Raji (cell line): ENCODE results near the gene RND3.

Source experiments
- POLR2A ChIP-seq: IDR thresholded peaks from 2 replicates; pipeline ENCODE4 v1.6.1; 2011; ENCODE audit warnings: low read depth, low read length, control low read depth; ENCODE audit not compliant: insufficient read depth

The RND3 gene

DNA sequence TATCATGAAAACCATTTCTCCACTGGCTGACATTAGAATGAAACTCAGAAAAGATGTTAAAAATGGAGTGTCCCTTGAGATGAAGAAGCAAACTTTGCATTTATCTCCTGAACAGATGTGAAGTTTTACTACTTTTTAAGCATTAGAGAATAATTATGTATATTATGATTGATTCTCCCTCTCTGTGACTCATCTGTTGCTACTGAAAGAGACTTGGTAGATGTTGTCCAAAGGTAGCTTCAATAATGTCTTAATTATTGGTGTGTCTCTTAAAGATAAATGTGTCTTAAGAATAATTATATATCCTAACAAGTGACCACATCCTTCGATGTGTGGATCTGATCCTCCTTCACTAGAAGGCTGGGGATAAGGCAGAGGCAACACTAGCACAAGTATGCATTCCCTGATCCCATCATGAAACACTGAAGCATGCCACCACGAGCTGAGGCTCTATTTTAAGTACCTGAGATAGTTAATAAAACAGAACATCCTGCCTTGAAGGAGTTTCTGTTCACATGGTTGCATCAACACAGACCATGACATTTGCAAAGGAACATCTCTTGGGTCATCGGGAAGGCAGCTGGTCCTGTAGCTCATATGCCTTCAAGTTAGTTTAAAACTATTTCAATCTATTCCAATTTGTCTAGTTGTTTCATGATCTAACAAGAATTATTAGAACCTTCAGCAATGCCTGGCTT is 15.5 kb downstream of the RND3 start:
- no peak for TF ChIP-seq POLR2A

DNA sequence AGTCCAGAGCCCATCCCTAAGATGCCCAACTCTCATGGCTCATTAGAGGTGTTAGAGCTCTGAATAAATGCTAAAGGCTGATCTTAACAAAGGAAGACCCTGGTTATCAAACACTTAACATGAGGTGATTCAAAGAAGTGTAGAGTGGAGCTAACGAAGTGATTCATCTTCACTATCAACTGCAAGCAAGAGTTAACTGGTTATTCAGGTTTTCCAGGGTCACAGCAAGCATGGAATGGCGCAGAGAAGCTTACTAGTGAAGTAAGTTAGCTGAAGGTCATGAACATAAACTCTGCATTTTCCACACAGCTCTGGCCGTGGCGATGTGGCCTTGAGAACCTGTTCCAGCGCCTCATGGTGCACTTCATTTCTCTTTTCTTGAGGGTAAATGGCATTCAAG is 17.0 kb downstream of the RND3 start:
- no peak for TF ChIP-seq POLR2A

DNA sequence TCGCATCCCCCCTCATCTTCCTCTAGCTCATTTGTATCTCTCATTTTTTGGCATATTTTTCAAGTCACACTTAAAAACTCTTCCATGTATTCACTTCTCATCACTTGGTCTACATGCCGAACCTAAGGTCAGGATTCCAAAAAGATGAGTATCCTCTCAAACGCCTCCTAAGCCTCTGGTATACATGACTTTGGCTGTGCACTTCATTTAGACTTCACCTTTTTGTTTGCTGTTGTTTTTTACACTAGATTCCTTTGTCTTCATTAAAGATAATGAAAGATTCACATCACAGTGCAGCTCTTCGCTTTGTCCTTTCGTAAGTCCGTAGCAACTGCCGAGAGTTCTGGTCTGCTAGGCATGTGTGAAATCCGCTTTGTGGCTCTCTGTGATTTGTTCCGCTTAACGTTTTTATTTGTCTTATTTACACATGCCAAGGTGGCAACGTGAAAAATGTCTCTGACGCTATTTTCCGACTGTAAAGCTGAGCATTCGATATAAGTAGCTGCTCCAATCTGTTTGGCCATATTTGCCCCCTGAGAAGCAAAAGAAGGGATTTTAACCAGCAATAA is 17.7 kb downstream of the RND3 start:
- no peak for TF ChIP-seq POLR2A

DNA sequence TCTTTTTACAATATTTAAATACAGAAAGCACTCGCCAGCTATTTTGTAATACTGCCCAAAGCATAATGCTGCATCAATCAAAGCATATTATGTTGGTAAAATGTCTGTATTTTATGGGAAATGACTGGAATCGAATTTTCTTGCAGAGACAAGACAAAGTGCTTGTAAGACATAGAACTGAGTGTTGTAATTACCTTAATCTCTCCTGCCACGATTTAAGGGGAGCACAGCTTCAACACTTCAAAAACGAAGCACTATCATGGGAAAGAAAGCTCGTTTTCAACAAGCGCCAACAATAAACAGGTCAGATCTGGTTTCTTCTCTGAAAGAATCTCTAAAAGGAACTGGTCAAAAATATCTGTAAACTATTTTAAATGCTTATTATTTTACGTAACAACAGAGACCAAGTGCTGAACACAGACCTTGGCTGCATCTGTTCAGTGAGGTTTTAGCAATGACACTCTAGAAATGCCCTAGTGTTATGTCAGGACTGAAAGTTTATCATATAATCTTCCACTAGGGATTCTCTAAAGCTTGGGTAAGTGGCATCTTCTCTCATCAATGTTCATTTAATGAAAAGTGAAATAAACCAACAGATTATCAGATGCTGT is 19.0 kb downstream of the RND3 start:
- TF ChIP-seq POLR2A, result no peak

DNA sequence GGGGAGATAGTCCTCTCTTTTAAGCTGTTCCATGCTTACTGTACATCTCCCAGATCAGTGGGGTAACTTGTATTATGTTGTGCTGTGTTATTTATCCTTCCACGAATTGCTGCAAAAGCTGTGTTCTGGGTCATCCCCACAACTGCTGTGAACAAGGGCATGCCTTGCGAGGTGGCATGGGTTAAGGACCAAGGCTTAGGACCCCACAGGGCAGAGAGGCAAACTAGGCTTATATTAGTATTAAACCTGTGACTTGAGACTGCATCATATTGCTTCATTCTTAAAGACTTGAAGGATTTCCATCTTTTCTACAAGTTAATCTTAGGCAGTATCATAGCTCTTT is 19.9 kb downstream of the RND3 start:
- no peak for TF ChIP-seq POLR2A

DNA sequence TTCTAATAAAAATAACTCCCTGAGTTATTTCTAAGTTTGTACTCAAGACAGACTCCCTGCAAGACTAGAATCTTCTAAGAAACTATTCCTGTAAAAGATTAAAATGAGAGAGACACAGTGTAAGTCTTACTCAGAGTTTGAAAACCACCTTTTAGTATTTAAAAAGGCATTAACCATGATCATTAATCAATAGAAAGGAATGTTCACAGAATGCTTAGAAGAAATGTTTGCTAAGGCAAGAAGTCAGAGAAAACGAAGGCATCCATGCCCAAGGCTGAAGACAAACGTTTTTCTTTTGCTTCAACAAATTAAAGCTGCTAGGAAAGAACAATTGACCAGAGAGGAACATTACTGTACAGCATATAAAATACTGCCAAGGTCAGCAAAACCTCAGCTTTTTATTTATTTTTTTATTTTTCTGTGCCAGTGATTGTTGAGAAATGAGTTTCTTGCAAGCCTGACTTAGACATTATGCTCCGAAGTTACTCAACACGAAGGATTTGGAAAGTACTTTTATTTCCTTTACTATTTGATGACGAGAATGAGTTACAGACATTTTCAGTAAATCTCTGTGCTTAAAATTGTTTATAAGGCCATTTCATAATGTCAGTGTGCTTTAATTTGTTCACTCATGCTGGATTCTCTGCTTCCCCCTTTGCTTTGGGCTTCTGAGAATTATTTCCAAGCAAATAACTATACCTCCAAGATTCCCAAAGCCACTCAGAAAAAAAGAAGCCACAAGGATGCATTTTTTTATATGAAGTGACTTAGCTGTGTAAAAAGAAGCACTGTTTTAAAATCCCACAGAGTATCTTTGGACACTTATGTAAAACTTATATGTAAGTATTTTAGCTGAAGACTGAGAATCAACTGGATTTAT is 20.5 kb downstream of the RND3 start:
- no peak for TF ChIP-seq POLR2A

DNA sequence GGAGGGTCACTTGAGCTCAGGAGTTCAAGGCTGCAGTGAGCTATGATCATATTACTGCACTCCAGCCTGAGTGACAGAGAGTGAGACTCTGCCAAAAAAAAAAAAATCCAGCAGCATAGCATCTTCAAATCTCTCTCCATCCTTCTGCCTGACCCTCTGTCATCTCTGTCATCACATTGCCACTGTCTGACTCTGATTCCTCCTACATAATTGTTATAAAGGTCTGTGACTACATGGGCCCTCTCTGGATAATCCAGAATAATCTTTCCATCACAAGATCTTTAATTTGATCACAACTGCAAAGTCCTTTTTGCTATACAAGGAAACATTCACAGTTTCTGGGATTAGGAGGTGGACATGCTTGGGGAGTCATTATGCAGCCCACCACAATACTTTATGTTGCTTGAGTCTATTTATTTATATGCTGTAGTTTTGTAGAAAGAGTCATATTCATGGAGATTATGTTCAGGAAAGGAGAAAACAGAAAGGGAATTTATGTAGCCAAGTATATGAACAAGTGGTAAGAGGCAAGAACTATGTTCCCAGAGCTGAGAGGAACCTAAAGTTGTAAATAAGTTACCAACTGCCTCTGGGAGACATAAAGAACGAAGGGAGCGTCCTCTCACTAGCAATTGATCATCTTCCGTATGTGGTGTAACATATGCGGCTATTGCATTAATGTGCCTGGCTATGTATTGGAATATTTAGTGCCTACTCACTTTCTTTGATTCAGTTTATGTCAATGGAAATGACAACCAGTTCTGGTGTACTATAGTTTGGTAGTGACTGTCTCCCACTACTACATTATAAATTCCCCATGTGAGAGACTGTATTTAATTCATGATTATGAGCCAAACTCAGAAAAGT is 21.5 kb downstream of the RND3 start:
- no peak for TF ChIP-seq POLR2A

DNA sequence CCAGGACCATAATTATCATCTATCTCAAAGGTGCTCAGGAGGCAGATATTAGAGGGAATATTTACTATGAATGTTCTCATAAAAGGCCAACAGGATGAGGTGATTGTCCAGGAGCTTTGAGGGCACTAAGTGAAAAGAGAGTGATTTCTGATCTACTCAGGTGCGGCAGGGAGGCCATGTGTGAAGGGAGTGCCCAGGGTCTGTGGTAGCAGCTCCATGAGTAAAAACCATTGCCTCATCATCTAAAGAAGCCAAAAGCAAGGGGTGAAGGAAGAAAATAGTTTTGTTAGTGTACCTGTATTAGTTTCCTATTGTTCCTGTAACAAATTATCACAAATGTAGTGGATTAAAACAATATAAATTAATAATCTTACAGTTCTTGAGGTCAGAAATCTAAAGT is 22.5 kb downstream of the RND3 start:
- no peak for TF ChIP-seq POLR2A

DNA sequence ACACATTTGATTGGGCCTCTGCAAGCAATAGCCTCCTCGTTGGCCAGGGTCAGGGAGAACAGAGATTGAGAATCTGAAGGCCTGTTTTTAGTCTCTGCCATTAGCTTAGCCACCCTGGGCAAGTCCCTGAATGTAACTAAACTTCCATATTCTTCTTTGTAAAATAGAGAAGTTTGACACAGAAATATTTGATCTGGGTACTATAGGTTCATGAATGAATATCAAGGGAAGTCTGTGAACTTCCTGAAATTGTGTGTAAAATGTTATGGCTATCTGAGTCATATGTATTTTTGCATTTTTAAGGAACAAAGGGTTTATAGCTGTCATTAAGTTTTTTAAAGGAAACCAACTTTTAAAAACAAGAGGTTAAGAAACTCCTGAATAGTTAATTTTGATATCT is 23.2 kb downstream of the RND3 start:
- no peak for TF ChIP-seq POLR2A

DNA sequence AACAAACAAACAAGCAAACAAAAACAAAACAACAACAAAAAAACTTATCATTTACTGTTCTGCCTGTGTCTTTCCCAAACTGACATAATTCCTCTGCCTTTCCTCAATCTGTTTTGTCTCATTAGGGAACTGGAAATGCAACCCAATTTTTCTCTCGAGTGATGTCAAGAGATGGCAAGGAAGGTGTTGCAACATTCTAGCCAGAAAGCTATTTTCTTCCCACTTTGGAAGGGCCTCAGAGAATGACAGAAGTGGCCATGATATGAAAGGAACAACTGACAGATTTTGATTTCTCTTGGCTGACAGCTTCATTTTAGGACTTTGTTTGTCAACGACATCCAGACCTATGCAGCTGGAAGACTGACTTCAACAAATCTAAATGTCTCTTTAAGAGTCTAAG is 24.7 kb downstream of the RND3 start:
- no peak for TF ChIP-seq POLR2A

DNA sequence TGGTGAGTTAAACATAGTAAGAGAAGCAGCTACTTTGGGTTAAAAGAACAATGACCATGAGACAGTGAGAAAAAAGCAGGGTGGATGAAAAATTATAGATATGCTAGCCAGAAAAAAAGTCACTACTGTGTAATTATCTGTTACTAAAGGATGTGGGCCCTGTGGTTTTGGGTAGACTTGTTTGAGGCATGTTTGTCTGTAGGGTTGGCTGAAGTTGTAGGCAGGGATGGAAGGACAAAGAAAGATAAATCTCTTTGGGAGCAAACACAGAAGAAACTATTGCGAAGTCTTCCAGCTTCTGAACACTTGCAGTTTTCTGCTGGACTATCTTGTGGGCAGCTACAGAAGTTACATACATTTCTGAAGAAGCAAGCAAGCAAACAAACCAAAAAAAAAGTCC is 28.2 kb downstream of the RND3 start:
- no peak for TF ChIP-seq POLR2A

DNA sequence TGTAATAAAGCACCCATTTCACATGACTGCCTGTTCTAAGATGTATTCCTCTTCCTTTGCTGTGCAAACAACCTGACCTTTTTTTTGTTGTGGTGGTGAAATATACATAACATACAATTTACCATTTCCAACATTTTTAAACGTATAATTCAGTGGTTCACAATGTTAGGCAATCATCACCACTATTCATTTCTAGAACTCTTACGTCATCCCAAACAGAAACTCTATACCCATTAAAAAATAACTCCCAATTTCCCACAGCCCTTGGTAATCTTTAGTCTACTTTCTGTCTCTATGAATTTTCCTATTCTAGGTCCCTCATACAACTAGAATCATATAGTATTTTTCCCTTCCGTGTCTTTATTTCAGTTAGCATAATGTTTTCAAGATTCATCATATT is 36.7 kb downstream of the RND3 start:
- TF ChIP-seq POLR2A, result no peak

DNA sequence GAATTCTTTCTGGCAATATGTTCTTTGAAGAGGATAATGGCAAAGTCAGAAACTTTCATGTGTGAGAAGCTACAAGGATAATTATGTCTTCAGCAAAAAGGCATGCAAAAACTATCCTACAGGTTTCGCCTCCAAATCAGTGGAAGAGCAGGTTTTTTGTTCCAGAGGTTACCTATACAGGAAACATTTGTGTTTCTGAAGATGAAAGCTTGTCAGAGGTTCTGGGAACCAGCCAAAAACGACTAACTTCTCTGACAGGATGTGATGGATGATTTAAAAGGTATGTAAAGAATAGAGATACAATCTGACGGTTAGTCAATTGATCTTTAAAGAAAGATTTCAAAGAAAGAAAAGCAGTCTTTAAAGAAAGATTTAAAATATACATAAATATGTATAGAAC is 37.6 kb downstream of the RND3 start:
- no peak for TF ChIP-seq POLR2A

DNA sequence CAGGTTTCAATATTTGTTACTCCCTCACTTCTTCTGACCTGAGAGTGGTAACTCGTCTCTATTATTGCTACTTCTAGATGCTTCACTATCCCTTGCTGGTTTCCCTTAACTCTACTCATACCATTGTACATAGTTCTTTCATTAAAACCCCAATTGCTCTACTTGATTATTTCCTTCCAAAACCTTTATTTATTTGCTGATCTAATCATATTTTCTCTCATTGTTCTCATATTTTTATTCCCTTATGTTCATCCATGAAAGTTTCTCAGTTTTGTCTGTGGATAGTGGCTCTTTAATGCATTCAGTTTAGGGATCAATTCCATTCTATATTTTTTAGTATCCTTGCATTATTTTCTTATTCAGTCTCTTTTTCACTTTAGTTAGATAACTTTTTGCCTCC is 42.1 kb downstream of the RND3 start:
- TF ChIP-seq POLR2A, result no peak

DNA sequence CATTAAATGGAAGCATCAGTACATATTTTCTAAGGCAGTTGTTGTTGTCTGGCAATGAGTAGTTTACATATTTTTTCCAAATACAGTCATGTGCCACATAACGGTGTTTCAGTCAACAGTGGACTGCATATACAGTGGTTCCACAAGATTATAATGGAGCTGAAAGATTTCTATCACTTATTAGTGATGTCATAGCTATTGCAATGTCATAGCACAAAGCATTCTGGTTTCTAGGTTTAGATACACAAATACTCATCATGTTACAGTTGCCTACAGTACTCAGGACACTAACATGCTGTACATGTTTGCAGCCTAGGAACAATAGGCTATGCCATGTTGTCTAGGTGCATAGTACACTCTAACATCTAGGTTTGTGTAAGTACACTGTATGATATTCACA is 45.0 kb downstream of the RND3 start:
- TF ChIP-seq POLR2A, result no peak
